ENCODE measurements around the gene AVEN. TPM values are rescaled to one million over a fixed set of nuclear protein-coding genes. Genes with fewer than 3 reads are reported as not detected.

The AVEN gene
- total RNA-seq, 1 experiment from 2014 or later = 17.0 TPM

DNA sequence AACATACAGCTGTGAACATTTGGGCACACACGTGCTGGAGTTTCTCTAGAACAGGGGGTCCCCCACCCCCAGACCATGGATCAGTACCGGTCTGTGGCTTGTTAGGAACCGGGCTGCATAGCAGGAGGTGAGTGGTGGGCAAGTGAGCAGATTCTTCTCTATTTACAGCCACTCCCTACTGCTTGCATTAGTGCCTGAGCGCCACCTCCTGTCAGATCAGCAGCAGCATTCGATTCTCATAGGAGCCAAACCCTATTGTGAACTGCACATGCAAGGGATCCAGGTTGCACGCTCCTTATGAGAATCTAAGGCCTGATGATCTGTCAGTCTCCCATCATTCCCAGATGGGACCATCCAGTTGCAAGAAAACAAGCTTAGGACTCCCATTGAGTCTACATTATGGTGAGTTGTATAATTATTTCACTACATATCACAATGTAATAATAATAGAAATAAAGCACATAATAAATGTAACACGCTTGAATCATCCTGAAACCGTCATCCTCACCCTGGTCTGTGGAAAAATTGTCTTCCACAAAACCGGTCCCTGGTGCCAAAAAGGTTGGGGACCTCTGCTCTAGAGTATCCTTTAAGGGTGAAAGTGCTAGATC, 44.9 kb downstream of the AVEN start:
- intact Hi-C loops (cut with micrococcal nuclease; ENCODE audit: unreplicated experiment) = loop anchor here (1.0 kb wide), 1 partner anchor 259 kb away; no protein-coding TSS in a partner anchor
- Histone ChIP-seq H3K9me3 (ENCODE audit: low read depth, low read length, poor library complexity, severe bottlenecking) (no peaks in the 10 kb centered on the region), H3K4me1 (ENCODE audit: insufficient read depth, low read length, poor library complexity, severe bottlenecking) (no peaks in the 10 kb centered on the region), H3K27me3 (replicated peaks; ENCODE audit: insufficient read depth, low read depth, low read length, poor library complexity) (no peaks in the 10 kb centered on the region), H3K27ac (ENCODE audit: low read depth, low read length, poor library complexity, severe bottlenecking) (no peak overlapping the region), H3K4me3 (ENCODE audit: low read depth, low read length, poor library complexity, severe bottlenecking) (no peak overlapping the region), H3K36me3 (ENCODE audit: insufficient read depth, low read length, poor library complexity, severe bottlenecking) (no peaks in the 10 kb centered on the region)
- DNase-seq (ENCODE audit: low spot score) = peak; percentile 57
- ChIA-PET CTCF (no interaction called here), POLR2A (ENCODE audit: low non-redundant PET) (no interaction called here)
- no TSS peak for BruUV-seq (replicated peaks)
- TF ChIP-seq EZH2 (IDR thresholded peaks at IDR 0.05; ENCODE audit: borderline replicate concordance, low read depth, low read length, poor library complexity, severe bottlenecking) = no peak
- TF ChIP-seq, protein P1, sequence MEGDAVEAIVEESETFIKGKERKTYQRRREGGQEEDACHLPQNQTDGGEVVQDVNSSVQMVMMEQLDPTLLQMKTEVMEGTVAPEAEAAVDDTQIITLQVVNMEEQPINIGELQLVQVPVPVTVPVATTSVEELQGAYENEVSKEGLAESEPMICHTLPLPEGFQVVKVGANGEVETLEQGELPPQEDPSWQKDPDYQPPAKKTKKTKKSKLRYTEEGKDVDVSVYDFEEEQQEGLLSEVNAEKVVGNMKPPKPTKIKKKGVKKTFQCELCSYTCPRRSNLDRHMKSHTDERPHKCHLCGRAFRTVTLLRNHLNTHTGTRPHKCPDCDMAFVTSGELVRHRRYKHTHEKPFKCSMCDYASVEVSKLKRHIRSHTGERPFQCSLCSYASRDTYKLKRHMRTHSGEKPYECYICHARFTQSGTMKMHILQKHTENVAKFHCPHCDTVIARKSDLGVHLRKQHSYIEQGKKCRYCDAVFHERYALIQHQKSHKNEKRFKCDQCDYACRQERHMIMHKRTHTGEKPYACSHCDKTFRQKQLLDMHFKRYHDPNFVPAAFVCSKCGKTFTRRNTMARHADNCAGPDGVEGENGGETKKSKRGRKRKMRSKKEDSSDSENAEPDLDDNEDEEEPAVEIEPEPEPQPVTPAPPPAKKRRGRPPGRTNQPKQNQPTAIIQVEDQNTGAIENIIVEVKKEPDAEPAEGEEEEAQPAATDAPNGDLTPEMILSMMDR (conservative IDR thresholded peaks at IDR 0.05; ENCODE audit: low read depth, low read length) = peak; percentile 62

DNA sequence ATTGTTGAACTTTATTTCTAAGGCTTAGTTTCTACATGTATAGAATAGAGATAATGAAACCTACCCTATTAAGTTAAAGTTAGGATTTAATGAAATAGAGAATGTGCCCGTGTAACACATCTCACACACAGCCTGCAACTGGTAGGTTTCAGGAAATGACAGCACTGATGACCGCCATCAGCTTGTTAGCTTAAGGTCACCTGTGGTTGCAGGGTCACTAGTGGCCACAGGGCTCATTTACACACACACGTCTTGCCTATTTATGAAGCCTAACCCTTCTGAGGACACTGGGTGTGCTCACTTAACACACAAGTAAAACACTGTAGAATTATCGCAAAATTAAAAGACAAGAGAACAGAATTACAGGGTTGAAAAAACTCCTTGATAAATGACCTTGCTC, 50.6 kb downstream of the AVEN start:
- TF ChIP-seq, protein P1 (conservative IDR thresholded peaks at IDR 0.05; ENCODE audit: low read depth, low read length) = no peak
- no peak for TF ChIP-seq EZH2 (IDR thresholded peaks at IDR 0.05; ENCODE audit: borderline replicate concordance, low read depth, low read length, poor library complexity, severe bottlenecking)
- no peaks in the 10 kb centered on the region for H3K9me3 ChIP-seq (ENCODE audit: low read depth, low read length, poor library complexity, severe bottlenecking)
- H3K36me3 ChIP-seq (ENCODE audit: insufficient read depth, low read length, poor library complexity, severe bottlenecking) = no peaks in the 10 kb centered on the region
- CTCF ChIA-PET = no interaction called here
- no TSS peak for BruUV-seq (replicated peaks)
- H3K27me3 ChIP-seq (replicated peaks; ENCODE audit: insufficient read depth, low read depth, low read length, poor library complexity) = no peaks in the 10 kb centered on the region
- no peak overlapping the region for H3K4me3 ChIP-seq (ENCODE audit: low read depth, low read length, poor library complexity, severe bottlenecking)
- DNase-seq (ENCODE audit: low spot score) = no peak
- H3K4me1 ChIP-seq (ENCODE audit: insufficient read depth, low read length, poor library complexity, severe bottlenecking) = no peaks in the 10 kb centered on the region
- H3K27ac ChIP-seq (ENCODE audit: low read depth, low read length, poor library complexity, severe bottlenecking) = no peak overlapping the region
- POLR2A ChIA-PET (ENCODE audit: low non-redundant PET) = no interaction called here
- intact Hi-C loops (cut with micrococcal nuclease; ENCODE audit: unreplicated experiment) = loop anchor here (10.0 kb wide), 1 partner anchor 224 kb away; no protein-coding TSS in a partner anchor

DNA sequence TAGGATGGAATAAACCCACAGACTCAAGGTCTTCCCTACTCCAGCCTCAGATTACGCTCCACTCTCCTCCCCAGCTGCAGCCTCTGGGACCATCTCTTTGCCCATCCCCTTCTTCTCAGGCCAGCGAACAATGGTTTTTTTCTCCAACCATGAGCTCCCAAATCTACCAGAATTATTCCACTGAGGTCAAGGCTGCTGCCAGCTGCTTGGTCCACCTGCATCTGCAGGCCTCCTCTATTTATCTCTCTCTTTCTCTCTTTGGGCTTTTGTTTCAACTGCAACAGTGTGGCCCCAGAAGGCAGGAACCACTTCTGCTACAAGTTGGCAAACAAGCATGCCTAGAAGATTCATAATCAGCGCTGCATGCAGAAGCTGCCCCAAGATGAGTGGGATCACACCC, 51.6 kb downstream of the AVEN start:
- Histone ChIP-seq H3K4me3 (ENCODE audit: low read depth, low read length, poor library complexity, severe bottlenecking) (no peak overlapping the region), H3K9me3 (ENCODE audit: low read depth, low read length, poor library complexity, severe bottlenecking) (no peaks in the 10 kb centered on the region), H3K27ac (ENCODE audit: low read depth, low read length, poor library complexity, severe bottlenecking) (no peak overlapping the region), H3K27me3 (replicated peaks; ENCODE audit: insufficient read depth, low read depth, low read length, poor library complexity) (no peaks in the 10 kb centered on the region), H3K4me1 (ENCODE audit: insufficient read depth, low read length, poor library complexity, severe bottlenecking) (no peaks in the 10 kb centered on the region), H3K36me3 (ENCODE audit: insufficient read depth, low read length, poor library complexity, severe bottlenecking) (no peaks in the 10 kb centered on the region)
- BruUV-seq (replicated peaks) = no TSS peak
- DNase-seq (ENCODE audit: low spot score) = no peak
- TF ChIP-seq EZH2 (IDR thresholded peaks at IDR 0.05; ENCODE audit: borderline replicate concordance, low read depth, low read length, poor library complexity, severe bottlenecking) = no peak
- TF ChIP-seq, protein P1 (conservative IDR thresholded peaks at IDR 0.05; ENCODE audit: low read depth, low read length) = no peak
- intact Hi-C loops (cut with micrococcal nuclease; ENCODE audit: unreplicated experiment) = loop anchor here (10.0 kb wide), 1 partner anchor 223 kb away; no protein-coding TSS in a partner anchor
- ChIA-PET CTCF (no interaction called here), POLR2A (ENCODE audit: low non-redundant PET) (no interaction called here)
